GM18499 (cell line): Measurements from ENCODE around the gene MORC1.
"Not testable (repeated sequence)": the region's sequence is repeated elsewhere in the genome, so short reads cannot be mapped to it uniquely, and the experiment has no call there.

Experiments
- ATAC-seq: cut with Tn5 transposase; IDR thresholded peaks from one replicate; pipeline ENCODE4 v1.9.1; 2021; ENCODE audit warnings: moderate number of reproducible peaks; ENCODE audit not compliant: insufficient read depth, unreplicated experiment

Gene MORC1

GRCh38 chr3:109117939-109118338, at the start of gene MORC1:
MORC1 (minus strand) TSS chr3:109118134; CDS start chr3:109118059, 75 bp downstream.
- ATAC-seq: no peak

GRCh38 chr3:109165905-109166304, 48.0 kb upstream of the MORC1 start:
- ATAC-seq: no peak

- no peak for ATAC-seq
Observed at GRCh38 chr3:109161487-109162123, 43.7 kb upstream of the MORC1 start.

GRCh38 chr3:109155828-109156227, 37.9 kb upstream of the MORC1 start:
- ATAC-seq: no peak

GRCh38 chr3:109154979-109155378, 37.0 kb upstream of the MORC1 start:
- no peak for ATAC-seq

- ATAC-seq: no peak
Observed at GRCh38 chr3:109152320-109152719, 34.4 kb upstream of the MORC1 start.

- ATAC-seq: no peak
Observed at GRCh38 chr3:109149078-109149477, 31.1 kb upstream of the MORC1 start.

GRCh38 chr3:109143646-109144045, 25.7 kb upstream of the MORC1 start:
- no peak for ATAC-seq

GRCh38 chr3:109140318-109140717, 22.4 kb upstream of the MORC1 start:
- no peak for ATAC-seq

GRCh38 chr3:109137761-109138160, 19.8 kb upstream of the MORC1 start:
- ATAC-seq: no peak

GRCh38 chr3:109136523-109136922, 18.6 kb upstream of the MORC1 start, which contains the start of gene C3orf85:
C3orf85 (plus strand) TSS chr3:109136719; CDS start chr3:109136848, 129 bp downstream.
- no peak for ATAC-seq

GRCh38 chr3:109133474-109133816, 15.5 kb upstream of the MORC1 start:
- ATAC-seq: not testable (repeated sequence)

- ATAC-seq: no peak
Observed at GRCh38 chr3:109132801-109133473, 15.0 kb upstream of the MORC1 start.

GRCh38 chr3:109131276-109131675, 13.3 kb upstream of the MORC1 start:
- no peak for ATAC-seq

GRCh38 chr3:109127553-109127952, 9.6 kb upstream of the MORC1 start:
- no peak for ATAC-seq

GRCh38 chr3:109125902-109126301, 8.0 kb upstream of the MORC1 start:
- no peak for ATAC-seq

GRCh38 chr3:109122690-109123089, 4.8 kb upstream of the MORC1 start:
- no peak for ATAC-seq

- ATAC-seq: no peak
Observed at GRCh38 chr3:109118584-109118983, 650 bp upstream of the MORC1 start.

GRCh38 chr3:109116031-109116430, 1.9 kb downstream of the MORC1 start:
- ATAC-seq: no peak

GRCh38 chr3:109115451-109115850, 2.5 kb downstream of the MORC1 start:
- no peak for ATAC-seq

- ATAC-seq: no peak
Observed at GRCh38 chr3:109114746-109115145, 3.2 kb downstream of the MORC1 start.
